Measurements from ENCODE around the gene AOX1.
"Not testable (repeated sequence)": the region's sequence is repeated elsewhere in the genome, so short reads cannot be mapped to it uniquely, and the experiment has no call there.

- not testable (repeated sequence) for TF ChIP-seq CTCF, POLR2A (IDR thresholded peaks at IDR 0.05)
Observed at GRCh38 chr2:200682407-200682806, 96.6 kb downstream of the AOX1 start.

Data from lower leg skin (tissue), 3 donors.